Activated T-cell treated with anti-CD3 and anti-CD28 coated beads for 24 hours (primary cell): ENCODE measurements around the gene ANKRD18B.
"Not testable (repeated sequence)": the region's sequence is repeated elsewhere in the genome, so short reads cannot be mapped to it uniquely, and the experiment has no call there.

ENCODE experiments used
- DNase-seq: peaks from one replicate; pipeline ENCODE4 v3.0.0-alpha.2; 2020; ENCODE audit warnings: low read depth

The ANKRD18B gene

DNA sequence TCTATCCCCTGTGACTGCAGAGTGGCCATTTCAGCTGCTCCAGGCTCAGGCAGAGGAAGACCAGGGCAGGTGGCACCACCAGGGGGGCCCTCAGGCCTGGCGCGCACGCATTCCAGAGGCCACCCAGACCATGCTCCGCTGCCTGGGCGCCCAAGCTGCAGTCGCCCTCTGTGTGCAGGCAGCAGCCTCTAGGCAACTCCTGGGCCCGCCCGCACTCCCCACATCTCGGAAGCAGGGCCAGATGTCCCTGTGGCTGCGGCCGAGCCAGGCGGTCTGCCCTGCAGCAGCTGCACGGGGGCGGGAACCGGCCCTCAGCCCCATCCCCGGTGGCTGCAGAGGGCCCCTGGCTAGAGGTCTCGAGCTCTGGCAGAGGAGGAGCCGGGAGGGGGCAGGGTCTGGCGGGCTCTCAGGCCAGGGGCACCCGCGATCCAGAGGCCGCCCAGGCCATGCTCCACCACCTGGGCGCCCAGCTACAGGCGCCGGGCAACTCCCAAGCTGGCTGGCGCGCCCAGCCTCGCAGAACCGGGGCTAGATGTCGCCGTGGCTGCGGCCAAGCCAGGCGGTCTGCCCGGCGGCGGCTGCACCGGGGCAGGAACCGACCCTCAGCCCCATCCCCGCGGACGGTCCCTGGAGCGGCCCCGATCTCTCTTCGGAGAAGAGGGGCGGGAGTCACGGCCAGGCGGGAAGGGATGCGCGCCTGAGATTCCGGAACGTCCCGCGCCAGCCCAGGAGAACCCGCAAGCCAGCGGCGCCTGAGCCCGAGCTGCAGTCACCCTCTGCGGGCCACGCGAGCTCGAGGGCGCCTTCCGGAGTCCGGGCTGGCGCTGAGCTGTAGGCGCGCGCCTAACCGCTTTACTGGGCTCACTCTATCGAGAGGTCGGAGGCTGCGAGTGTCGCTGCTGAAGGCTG lies at the start of gene ANKRD18B:
Gene ANKRD18B, plus strand, starts transcription at position 855 of the 909 bp plus-strand sequence. CDS start 239 bp downstream, outside the sequence.
- peak; percentile 25 for DNase-seq

DNA sequence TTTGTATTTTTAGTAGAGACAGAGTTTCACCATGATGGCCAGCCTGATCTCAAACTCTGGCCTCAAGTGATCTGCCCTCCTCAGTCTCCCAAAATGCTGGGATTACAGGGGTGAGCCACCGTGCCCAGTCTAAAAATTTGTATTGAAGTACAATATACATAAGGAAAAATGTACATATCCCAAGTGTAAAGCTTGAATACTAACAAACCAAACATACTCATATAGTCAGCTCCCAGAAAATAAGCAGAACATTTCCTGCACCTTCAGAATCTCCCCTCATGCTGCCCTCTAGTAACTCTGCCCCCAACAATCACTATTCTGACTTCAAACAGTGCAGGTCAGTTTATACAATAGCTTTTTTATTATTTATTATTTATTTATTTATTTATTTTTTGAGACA lies 48.7 kb upstream of the ANKRD18B start:
- DNase-seq = no peak

DNA sequence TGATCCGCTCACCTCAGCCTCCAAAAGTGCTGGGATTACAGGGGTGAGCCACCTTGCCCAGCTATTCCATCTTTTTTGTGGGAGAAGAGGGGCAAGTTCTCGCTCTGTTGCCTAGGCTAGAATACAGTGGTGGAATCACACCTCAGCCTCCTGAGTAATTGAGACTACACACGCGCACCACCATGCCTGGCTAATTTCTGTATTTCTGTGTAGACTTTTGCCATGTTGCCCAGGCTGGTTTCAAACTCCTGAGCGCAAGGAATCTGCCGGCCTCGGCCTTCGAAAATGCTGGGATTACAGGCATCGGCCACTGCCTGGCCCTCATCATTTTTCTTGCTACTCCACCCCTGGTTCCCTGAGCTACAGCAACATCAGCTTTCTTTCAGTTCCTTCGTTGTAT lies 47.5 kb upstream of the ANKRD18B start:
- DNase-seq = no peak

DNA sequence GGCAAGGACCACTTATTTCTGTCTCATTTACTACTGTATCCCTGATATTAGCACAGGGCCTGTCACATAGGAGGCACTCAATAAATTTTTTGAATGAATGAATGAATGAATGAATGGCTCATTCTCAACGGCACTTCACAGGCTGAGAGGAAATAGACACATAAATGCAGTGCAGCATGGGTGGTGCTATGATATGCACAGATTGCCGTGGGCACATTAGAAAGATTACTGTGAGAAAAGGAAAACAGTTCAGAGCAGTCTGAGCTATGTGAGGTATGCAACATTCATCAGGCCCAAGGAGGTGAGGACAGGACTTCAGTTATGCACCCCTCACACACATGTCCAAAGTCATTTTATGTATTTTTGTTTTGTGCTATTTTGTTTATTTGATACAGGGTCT lies 43.9 kb upstream of the ANKRD18B start:
- no peak for DNase-seq

DNA sequence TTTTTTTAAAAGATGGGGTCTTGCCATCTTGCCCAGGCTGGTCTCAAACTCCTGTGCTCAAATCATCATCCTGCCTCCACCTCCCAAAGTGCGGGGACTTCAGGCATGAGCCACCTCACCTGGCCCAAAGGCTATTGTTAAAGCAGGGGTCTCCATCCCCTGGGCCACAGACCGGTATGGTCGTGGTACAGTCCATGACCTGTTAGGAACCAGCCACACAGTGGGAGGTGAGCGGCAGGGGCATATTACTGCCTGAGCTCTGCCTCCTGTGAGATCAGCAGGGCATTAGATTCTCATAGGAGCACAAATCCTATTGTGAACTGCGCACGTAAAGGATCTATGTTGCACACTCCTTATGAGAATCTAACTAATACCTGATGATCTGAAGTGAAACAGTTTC lies 43.1 kb upstream of the ANKRD18B start:
- no peak for DNase-seq

DNA sequence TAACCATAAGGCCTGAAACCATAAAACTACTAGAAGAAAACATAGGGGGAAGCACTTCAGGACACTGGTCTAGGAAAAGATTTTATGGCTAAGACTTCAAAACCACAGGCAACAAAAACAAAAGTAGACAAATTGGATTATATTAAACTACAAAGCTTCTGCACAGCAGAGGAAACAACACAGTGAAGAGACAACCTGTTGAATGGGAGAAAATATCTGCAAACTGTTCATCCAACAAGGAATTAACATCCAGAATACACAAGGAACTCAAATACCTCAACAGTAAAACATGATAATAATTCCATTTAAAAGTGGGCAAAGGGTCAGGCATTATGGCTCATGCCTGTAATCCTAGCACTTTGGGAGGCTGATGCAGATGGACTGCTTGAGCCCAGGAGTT lies 38.7 kb upstream of the ANKRD18B start:
- not testable (repeated sequence) for DNase-seq

DNA sequence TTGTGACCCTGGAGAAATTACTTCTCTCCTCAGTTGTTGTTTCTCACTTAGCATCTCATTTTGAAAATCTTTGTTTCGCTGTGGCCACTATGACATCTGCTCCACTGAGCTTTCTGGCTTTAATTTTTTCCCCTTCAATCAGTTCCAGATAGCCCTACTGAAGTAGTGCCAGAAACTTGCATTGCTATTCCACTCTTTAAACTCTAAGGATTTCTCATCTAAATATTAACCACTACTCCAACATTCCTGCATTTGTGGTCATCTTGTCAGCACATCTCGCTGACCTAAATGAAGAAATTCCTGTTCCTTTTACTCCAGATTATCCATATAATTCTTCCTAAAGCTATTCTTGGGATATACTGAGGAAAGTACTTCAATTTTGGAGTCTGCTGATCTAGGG lies 35.0 kb upstream of the ANKRD18B start:
- DNase-seq = no peak

DNA sequence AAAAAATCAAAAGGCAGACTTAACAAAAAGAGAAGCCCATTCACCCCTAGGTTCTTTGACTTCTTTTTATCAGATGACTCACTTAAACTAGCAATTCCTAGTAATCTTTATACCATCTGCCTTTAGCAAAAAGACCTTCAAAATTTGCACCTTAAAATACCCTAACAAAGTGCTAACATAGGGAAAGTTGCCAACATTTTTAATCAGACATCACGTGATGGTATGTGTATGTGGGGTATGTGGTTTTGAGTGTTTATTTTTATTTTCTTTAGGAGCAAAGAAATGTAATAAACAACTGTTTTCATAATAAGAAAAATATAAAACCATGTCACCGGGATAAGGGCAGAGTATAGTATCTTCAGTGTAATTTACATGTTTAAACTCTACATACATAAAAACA lies 30.2 kb upstream of the ANKRD18B start:
- not testable (repeated sequence) for DNase-seq

DNA sequence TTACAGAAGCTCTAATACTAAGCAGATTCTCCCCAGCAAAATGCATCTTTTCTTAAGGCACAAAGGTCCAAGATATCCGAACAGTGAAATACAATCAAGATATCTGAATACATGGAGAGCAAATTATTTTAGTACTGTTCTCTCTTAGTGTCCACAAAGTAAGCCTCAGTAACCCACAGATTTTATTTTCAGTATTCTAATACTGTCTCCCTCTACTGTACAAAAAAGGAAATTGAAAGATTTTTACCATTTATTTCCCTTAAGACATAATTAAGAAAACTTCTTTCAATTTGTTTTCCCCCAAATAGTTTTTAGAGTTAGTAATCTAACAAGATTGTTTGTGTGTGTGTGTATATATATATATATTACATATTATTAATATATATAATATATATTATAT lies 25.7 kb upstream of the ANKRD18B start:
- DNase-seq = no peak

DNA sequence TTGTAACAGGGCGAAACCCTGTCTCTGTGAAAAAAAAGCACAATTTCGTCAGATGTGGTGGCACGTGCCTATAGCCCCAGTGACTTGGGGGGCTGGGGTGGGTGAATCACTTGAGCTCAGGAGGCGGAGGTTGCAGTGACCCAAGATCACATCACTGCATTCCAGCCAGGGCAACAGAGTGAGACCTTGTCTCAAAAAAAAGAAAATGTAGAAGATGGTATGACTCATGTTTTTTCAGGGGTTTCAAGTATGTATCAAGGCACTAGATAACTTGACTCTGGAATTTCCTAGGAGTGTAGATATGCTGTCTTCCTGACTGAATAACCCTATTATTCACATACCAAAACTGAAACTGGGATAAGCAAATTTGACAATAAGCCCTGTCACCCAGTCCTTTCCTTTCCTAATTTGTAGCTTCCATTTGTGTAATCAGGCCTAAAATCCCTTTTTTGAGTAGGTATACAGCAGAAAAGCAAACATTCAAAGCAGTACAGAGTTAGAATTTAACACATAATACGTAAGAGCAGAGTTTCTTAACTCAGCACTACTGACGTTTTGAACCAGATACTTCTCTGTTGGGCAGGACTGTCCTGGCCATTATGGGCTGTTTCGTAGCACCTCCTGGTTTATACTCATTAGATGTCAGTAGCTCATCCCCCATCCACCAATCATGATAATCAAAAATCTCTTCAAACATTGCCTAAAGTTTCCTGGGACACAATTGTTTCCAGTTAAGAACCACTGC lies 17.3 kb upstream of the ANKRD18B start:
- DNase-seq = no peak

DNA sequence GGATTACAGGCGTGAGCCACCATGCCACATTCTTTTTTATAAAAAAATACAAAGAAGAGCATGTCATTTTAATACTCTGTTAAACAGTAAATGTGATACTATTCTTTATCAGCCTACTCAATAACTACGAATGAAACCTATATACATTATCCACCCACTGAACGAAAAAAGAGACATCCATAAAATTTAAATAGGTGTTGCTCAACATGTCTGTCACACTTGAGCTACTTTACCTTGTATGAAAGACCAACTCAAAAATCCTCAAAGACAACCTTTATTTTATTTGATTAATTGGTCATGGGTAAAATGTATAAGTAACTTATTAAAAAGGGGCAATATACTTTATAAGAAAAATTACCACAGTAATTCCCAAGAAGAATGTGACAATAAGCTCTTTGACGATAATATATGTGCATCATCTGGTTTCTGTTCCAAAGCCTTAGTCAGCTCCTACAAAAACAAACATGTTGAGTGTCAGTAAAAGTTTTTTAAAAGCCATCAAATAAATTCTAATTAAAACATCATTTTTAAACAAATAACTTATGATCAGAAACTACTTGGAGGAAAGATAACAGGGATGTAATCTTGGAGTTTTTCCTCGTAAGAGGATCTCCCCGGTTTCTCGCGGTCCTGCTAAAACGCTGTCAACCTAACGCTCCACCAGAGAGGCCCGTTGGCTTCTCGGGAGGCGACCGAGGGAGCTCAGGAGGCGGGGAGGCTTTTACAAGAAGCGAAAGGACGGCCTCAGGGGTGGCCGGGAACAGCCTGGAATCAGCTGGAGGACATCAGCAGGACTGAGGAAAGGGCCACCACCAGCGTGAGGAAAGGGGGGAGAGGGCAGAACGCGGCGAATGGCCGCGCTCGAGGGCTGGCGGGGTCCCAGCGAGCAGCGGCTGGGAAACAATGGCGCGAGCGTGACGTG lies 13.5 kb upstream of the ANKRD18B start:
- peak; percentile 7 for DNase-seq

DNA sequence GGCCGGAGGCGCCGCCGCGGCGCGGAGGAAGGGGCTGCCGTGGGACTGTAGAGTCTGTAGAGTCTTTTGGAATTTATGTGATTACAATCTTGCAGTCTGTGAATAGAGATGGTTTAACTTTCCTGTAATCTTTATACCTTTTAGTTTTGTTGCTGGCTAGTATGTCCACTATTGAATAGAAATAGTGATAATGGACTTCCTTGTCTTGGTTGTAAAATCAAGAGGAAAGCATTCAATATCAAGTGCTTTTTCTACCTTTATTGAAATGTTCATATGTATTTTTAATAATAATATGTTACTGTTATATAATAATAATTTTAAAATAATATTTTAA lies 12.9 kb upstream of the ANKRD18B start:
- not testable (repeated sequence) for DNase-seq

DNA sequence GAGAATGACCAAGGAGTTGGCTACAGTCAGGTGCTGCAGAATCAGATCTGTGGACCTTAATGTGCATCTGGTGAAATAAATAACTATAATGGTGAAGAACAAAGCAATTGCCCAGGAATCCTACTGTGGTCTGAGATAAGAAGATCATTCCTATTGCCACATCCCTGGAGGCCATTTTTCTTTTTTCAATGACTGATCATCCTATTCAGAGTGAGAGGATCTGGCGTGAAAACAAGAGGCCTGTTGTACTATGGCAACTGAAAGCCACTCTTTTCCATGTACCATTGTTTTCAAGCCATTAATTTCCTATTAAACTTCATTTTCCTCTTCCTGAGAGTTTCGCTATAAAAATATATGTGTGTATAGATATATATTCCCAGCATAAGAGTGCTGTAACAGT lies 11.5 kb upstream of the ANKRD18B start:
- not testable (repeated sequence) for DNase-seq

DNA sequence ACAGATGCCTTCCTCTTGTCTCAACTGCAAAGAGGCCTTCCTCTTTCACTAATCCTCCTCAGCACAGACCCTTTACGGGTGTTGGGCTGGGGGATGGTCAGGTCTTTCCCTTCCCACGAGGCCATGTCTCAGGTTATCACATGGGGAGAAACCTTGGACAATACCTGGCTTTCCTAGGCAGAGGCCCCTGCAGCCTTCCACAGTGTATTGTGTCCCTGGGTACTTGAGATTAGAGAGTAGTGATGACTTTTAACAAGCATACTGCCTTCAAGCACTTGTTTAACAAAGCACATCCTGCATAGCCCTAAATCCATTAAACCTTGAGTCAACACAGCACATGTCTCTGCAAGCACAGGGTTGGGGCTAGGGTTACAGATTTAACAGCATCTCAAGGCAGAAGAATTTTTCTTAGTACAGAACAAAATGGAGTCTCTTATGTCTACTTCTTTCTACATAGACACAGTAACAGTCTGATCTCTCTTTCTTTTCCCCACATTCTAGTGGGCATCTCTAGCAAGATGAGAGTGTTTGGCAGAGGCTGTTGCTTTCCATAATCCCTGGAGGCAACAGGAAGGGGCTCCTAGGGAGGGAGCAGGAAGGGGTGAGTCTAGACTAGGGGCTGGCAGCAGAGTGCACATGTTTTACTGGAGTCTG lies 8.6 kb upstream of the ANKRD18B start:
- not testable (repeated sequence) for DNase-seq

DNA sequence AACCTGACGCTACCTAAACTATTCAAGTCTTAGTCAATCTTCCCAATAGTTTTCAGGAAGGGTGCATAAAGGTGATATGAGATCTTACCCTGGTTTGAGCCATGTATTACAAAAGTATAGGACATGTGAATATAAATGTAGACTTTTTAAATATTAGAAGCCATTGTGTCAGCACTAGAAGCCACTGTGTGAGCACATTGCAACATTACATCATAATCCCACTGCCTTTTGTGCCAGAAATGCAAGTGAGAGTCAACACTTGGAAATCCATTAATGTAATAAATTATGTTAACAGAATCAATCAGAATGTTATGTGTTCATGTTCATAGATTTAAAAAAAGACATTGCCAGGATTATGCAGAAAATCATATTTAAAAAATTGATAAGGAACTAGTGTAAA lies 7.7 kb upstream of the ANKRD18B start:
- DNase-seq = not testable (repeated sequence)

DNA sequence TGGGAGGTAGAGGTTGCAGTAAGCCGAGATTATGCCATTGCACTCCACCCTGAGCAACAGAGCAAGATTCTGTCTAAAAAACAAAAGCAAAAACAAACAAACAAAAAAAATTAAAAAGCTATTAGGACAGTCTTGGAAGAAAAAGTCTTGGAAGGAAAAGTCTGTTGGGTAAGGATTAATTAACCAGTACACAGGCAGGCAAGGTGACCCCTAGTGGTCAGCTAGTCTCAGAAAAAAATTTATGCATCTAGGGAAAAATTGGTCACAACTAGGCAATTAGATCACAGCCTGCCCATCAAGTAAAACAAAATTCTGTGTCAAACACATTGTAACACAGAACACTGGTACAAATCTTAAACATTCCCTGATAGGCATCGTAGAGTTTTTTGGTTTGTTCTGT lies 6.7 kb upstream of the ANKRD18B start:
- DNase-seq = no peak

DNA sequence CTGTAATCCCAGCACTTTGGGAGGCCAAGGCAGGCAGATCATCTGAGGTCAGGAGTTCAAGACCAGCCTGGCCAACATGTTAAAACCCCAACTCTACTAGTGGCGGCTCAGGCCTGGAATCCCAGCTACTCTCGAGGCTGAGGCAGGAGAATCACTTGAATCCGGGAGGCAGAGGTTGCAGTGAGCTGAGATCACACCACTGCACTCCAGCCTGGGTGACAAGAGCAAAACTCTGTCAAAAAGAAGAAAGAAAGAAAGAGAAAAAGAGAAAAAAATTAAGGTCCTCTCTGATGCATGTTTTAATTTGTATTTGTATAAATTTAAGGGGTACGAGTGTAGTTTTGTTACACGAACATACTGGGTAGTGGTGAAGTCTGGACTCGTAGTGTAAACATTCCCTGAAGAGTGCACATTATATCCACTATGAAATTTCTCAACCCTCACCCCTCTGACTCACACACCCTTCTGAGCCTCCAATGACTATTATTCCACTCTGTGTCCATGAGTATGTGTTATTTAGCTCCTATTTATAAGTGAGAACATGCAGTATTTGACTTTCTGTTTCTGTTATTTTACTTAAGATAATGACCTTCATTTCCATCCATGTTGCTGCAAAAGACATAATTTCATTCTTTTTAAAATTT lies 6.0 kb upstream of the ANKRD18B start:
- DNase-seq = not testable (repeated sequence)

DNA sequence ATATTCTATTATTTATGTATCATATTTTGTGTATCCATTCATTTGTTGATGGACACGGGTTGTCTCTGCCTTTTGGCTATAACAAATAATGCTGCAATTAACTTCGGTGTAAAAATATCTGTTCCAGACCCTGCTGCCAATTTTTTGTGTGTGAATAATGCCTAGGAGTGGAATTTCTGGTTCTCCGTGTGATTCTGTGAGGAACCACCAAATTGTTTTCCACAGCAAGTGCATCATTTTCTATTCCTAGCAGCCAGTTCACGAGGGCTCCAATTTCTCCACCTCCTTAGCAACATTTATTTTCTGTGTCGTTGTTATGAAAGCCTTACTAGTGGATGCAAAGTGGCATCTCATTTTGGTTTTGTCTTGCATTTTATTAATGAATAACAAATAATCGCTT lies 2.2 kb upstream of the ANKRD18B start:
- DNase-seq = not testable (repeated sequence)

DNA sequence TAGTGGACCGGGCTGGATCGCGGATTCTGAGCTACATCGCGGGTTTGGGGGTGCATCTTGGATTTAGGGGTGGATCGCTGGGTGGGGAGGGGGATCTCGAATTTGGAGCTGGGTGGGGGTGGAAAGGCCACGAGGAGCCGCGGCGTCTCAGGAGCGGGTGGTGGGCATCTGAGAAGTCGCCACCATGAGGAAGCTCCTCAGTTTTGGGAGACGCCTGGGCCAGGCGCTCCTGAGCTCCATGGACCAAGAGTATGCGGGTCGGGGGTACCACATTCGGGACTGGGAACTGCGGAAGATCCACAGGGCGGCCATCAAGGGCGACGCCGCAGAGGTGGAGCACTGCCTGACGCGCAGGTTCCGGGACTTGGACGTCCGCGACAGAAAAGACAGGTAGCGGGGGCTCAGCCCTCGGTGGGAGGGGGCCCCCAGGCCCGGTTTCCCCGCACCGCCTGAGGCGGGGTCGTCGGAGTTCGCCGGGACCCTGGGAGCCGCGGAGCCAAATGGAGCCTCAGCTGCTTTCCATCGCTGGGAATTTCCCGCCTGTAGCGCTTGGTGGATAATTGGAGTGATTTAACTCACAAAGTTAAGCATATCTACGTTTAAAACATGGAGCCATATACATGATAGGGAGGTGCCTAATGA lies 376 bp downstream of the ANKRD18B start:
- no peak for DNase-seq

DNA sequence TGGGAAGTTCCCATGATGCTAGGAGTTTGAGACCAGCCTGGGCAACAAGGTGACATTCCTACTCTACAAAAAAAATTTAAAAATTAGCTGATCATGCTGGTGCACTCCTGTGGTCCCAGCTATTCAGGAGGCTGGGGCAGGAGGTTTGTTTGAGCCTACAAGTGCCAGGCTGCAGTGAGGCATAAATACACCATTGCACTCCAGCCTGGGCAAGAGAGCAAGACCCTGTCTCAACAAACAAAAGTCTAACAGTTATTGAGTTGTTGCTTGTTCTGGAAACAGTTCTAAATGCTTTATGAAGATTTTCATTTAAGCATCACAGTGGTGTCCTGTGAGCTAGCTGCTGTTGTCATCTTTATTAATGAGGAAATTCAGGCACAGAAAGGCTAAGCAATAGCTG lies 4.0 kb downstream of the ANKRD18B start:
- not testable (repeated sequence) for DNase-seq

DNA sequence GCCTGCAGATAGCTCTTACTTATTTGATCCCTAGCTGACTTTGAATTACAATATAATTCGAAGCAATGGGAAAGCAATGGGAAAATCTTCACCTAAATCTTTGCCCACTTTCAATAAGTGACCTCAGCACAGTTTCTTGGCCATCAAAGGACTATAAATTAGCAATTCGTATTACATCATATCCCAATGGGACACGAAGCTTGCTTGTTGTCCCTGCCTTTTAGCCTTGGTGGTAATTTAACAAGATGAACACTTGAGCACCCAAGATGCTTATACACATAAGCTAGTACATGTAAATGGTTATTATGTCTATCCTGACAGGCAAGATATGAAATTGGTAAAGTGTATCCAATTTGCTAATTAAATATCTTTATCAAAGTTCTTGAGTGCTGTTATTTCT lies 9.9 kb downstream of the ANKRD18B start:
- not testable (repeated sequence) for DNase-seq
